Gastroesophageal sphincter (tissue), 4 donors: ENCODE data around the gene NTN5. TPM values are rescaled to one million over a fixed set of nuclear protein-coding genes. Genes with fewer than 3 reads are reported as not detected.

Source experiments
- ATAC-seq: fragments of 150-250 bp; one replicate; pipeline ENCODE4 v1.9.1; 2016; ENCODE audit warnings: mild to moderate bottlenecking, moderate library complexity
- H3K27ac ChIP-seq, 4 donors: fragments of 200-600 bp; sonication (generic) in 3 of 4; 1 replicate in 3 of 4; 2 replicates in 1 of 4; pipeline ENCODE4 v1.5.1; 2016 to 2019
- H3K27me3 ChIP-seq: fragments of 200-600 bp; sonication (generic); one replicate; pipeline ENCODE4 v1.5.1; 2019
- H3K36me3 ChIP-seq, 2 donors: fragments of 200-600 bp; sonication (generic); one replicate each; pipeline ENCODE4 v1.5.1; 2019; ENCODE audit warnings: control low read depth in 1 of 2
- H3K4me1 ChIP-seq, 3 donors: fragments of 200-600 bp; sonication (generic); 1 replicate in 2 of 3; 2 replicates in 1 of 3; pipeline ENCODE4 v1.5.1; 2016 to 2019; ENCODE audit warnings: control low read depth in 2 of 3
- H3K4me3 ChIP-seq, 2 donors: fragments of 200-600 bp; sonication (generic); one replicate each; pipeline ENCODE4 v1.5.1; 2019; ENCODE audit warnings: mild to moderate bottlenecking in 1 of 2, moderate library complexity in 1 of 2
- H3K9me3 ChIP-seq, 3 donors: fragments of 200-600 bp; sonication (generic); one replicate each; pipeline ENCODE4 v1.5.1; 2017 to 2019; ENCODE audit warnings: control low read depth in 2 of 3
- EP300 ChIP-seq: sonication (generic); formaldehyde crosslinking; IDR thresholded peaks from one replicate; pipeline ENCODE4 v1.6.1; 2017; ENCODE audit warnings: antibody characterized with exemption, mild to moderate bottlenecking
- POLR2A ChIP-seq, 2 donors: fragments of 450-650 bp; IDR thresholded peaks; one replicate each; pipeline ENCODE4 v1.6.1; 2017; ENCODE audit warnings: antibody characterized with exemption in 2 of 2, mild to moderate bottlenecking in 2 of 2, moderate library complexity in 1 of 2
- POLR2AphosphoS5 ChIP-seq: sonication (generic); formaldehyde crosslinking; IDR thresholded peaks from one replicate; pipeline ENCODE4 v1.6.1; 2017; ENCODE audit warnings: antibody characterized with exemption
- WGBS, 2 donors: methylation state at CpG; one replicate each; pipeline ENCODE4 v1.1.5; 2018; ENCODE audit warnings: low coverage in 1 of 2; 5-methylcytosine and 5-hydroxymethylcytosine counted together
- total RNA-seq, 4 donors: library from RNA; depleted of rRNA; stranded (reverse); fragments of >200 nt; gene quantifications; one replicate each; pipeline ENCODE4 v1.1.0, GENCODE V29; 2016
- TF ChIP-seq, protein P1 (sequence below), 4 experiments: fragments of 200-600 bp in 2 of 4; fragments of 450-650 bp in 2 of 4; sonication (generic) in 1 of 4; IDR thresholded peaks; one replicate each; pipeline ENCODE4 v1.5.1; 2017 to 2019; ENCODE audit warnings: antibody characterized with exemption in 4 of 4, mild to moderate bottlenecking in 2 of 4, moderate library complexity in 2 of 4

Gene NTN5
- total RNA-seq, 4 donors from 2014 or later, result 0.78 to 2.3 (median 1.1) TPM; not detected in 1

DNA sequence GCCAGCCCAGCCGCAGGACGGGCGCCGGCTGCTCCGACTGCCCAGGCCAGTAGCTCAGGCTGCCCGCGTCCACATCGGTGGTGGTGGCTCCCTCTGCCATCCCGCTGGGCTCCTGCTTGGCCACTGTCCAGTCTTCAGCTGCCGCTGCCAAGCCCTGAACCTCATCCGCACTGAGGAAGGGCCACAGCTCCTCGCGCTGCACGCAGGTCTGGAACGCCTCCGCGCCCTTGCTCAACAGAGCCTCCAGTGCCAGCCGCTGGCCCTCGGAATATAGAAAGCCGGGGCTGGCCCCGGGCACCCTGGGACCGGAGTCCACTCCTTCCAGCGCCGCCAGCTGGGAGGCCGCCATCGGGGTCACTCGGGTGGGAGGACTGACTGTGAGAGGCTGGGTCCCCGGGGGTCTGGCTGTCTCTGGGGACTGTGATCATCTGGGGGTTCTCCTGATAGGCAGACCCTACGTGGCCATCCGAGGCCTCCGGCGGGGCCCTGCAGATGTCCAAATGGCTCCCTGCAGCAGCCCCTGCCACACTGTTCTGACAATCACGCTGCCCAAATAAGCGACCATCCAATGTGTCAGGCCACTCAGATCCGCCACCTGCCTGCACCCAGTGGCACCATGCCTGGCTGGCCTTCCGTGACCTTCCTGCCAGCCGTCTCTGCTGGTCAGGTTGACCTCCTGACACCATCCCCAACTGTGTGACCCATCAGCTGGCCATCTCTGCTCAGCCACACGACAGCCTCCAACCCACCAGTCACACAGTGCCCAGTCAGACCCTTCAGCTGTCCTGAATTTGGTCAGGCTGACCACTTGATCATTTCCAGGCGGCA is 59.6 kb downstream of the NTN5 start:
- 73 to 80% methylated on average over 1 to 5 of the region's 39 CpGs for WGBS, 2 donors
- no peak overlapping the region for H3K4me3 ChIP-seq
- H3K9me3 ChIP-seq, result no peaks in the 10 kb centered on the region
- peaks cover 0 to 34% of the 10 kb centered on the region in 2 donors for H3K36me3 ChIP-seq
- ATAC-seq, result no peak
- H3K4me1 ChIP-seq, result peaks cover 2 to 38% (median 14%) of the 10 kb centered on the region in 3 donors
- TF ChIP-seq POLR2A (IDR thresholded peaks at IDR 0.05) (no peak), POLR2AphosphoS5 (no peak), EP300 (no peak)
- TF ChIP-seq, protein P1, sequence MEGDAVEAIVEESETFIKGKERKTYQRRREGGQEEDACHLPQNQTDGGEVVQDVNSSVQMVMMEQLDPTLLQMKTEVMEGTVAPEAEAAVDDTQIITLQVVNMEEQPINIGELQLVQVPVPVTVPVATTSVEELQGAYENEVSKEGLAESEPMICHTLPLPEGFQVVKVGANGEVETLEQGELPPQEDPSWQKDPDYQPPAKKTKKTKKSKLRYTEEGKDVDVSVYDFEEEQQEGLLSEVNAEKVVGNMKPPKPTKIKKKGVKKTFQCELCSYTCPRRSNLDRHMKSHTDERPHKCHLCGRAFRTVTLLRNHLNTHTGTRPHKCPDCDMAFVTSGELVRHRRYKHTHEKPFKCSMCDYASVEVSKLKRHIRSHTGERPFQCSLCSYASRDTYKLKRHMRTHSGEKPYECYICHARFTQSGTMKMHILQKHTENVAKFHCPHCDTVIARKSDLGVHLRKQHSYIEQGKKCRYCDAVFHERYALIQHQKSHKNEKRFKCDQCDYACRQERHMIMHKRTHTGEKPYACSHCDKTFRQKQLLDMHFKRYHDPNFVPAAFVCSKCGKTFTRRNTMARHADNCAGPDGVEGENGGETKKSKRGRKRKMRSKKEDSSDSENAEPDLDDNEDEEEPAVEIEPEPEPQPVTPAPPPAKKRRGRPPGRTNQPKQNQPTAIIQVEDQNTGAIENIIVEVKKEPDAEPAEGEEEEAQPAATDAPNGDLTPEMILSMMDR (IDR thresholded peaks at IDR 0.05), result no peak
- H3K27ac ChIP-seq, result no peak overlapping the region
- no peaks in the 10 kb centered on the region for H3K27me3 ChIP-seq

- H3K4me1 ChIP-seq, result peaks cover 0 to 25% (median under 1%) of the 10 kb centered on the region in 3 donors
- peaks cover 0 to 26% of the 10 kb centered on the region in 2 donors for H3K36me3 ChIP-seq
- H3K27me3 ChIP-seq, result no peaks in the 10 kb centered on the region
- no peak for ATAC-seq
- no peak overlapping the region for H3K27ac ChIP-seq
- no peak overlapping the region for H3K4me3 ChIP-seq
- no peaks in the 10 kb centered on the region for H3K9me3 ChIP-seq
- TF ChIP-seq, protein P1 (IDR thresholded peaks at IDR 0.05), result no peak
- no peak for TF ChIP-seq POLR2AphosphoS5
- TF ChIP-seq EP300, result no peak
- no peak for TF ChIP-seq POLR2A (IDR thresholded peaks at IDR 0.05)
- 90% methylated on average over 2 of the region's 14 CpGs; no CpG with 5 or more reads in 1 of the 2 donors for WGBS, 2 donors
Observed at GRCh38 chr19:48611872-48612271, 60.9 kb downstream of the NTN5 start.

Other genes with a start within 250 kb of the NTN5 start
- gene GRWD1, start 227.0 kb downstream of the NTN5 start, total RNA-seq, result 10 to 100 TPM; 28.9 to 33.1 (median 32.7) TPM
- under 1 TPM in 3 of 4 donors, not detected in 1; 0.16 to 0.42 (median 0.27) TPM for gene KCNJ14, start 217.4 kb downstream of the NTN5 start, total RNA-seq
- gene CYTH2, start 203.6 kb downstream of the NTN5 start, total RNA-seq, result 10 to 100 TPM; 28.6 to 56.7 (median 47.0) TPM
- 1 to 10 TPM in 1 of 4 donors, under 1 TPM in 3; 0.13 to 1.2 (median 0.30) TPM for gene LMTK3, start 161.2 kb downstream of the NTN5 start, total RNA-seq
- 1 to 10 TPM in 2 of 4 donors, under 1 TPM in 1, not detected in 1; 0.93 to 3.9 (median 1.0) TPM for gene SULT2B1, start 120.8 kb downstream of the NTN5 start, total RNA-seq
- gene SPACA4, start 66.3 kb downstream of the NTN5 start, total RNA-seq, result not detected
- 1 to 10 TPM in 1 of 4 donors, not detected in 3; 1.5 TPM for gene FAM83E, start 57.9 kb downstream of the NTN5 start, total RNA-seq
- gene RPL18, start 53.8 kb downstream of the NTN5 start, total RNA-seq, result 1,000 to 10,000 TPM; 1,261 to 2,300 (median 1,588) TPM
- gene SPHK2, start 53.5 kb downstream of the NTN5 start, total RNA-seq, result 10 to 100 TPM in 3 of 4 donors, 1 to 10 TPM in 1; 7.2 to 17.9 (median 13.7) TPM
- gene DBP, start 35.6 kb downstream of the NTN5 start, total RNA-seq, result 10 to 100 TPM in 2 of 4 donors, 1 to 10 TPM in 2; 2.9 to 16.8 (median 8.9) TPM
- 10 to 100 TPM in 3 of 4 donors, 1 to 10 TPM in 1; 10.0 to 28.5 (median 12.5) TPM for gene CA11, start 26.8 kb downstream of the NTN5 start, total RNA-seq
- gene FUT2, start 23.0 kb upstream of the NTN5 start, total RNA-seq, result 1 to 10 TPM in 1 of 4 donors, not detected in 3; 3.4 TPM
- 1 to 10 TPM in 2 of 4 donors, under 1 TPM in 2; 0.25 to 3.7 (median 1.3) TPM for gene MAMSTR, start 46.7 kb upstream of the NTN5 start, total RNA-seq
- 10 to 100 TPM in 3 of 4 donors, 1 to 10 TPM in 1; 9.8 to 16.4 (median 10.3) TPM for gene RASIP1, start 67.6 kb upstream of the NTN5 start, total RNA-seq
- under 1 TPM in 1 of 4 donors, not detected in 3; 0.27 TPM for gene IZUMO1, start 73.9 kb upstream of the NTN5 start, total RNA-seq
- gene FUT1, start 79.6 kb upstream of the NTN5 start, total RNA-seq, result 1 to 10 TPM in 3 of 4 donors, under 1 TPM in 1; 0.54 to 3.5 (median 2.6) TPM
- gene FGF21, start 82.5 kb upstream of the NTN5 start, total RNA-seq, result not detected
- 10 to 100 TPM; 46.6 to 77.8 (median 57.8) TPM for gene BCAT2, start 138.0 kb upstream of the NTN5 start, total RNA-seq
- 10 to 100 TPM in 2 of 4 donors, 1 to 10 TPM in 2; 5.3 to 12.5 (median 8.2) TPM for gene HSD17B14, start 163.5 kb upstream of the NTN5 start, total RNA-seq
- 10 to 100 TPM; 11.4 to 29.2 (median 18.1) TPM for gene PLEKHA4, start 195.6 kb upstream of the NTN5 start, total RNA-seq
- gene PPP1R15A, start 199.4 kb upstream of the NTN5 start, total RNA-seq, result 10 to 100 TPM; 53.9 to 70.0 (median 60.9) TPM
- 1 to 10 TPM in 1 of 4 donors, not detected in 3; 2.0 TPM for gene TULP2, start 225.7 kb upstream of the NTN5 start, total RNA-seq
- 100 to 1,000 TPM; 188 to 326 (median 279) TPM for gene NUCB1, start 227.3 kb upstream of the NTN5 start, total RNA-seq